ENCODE results near the gene AHDC1.

- TF ChIP-seq CTCF (IDR thresholded peaks at IDR 0.05) (no peak), USF1 (CRISPR knock-in tag; IDR thresholded peaks at IDR 0.05) (no peak), FOXJ3 (CRISPR knock-in tag; IDR thresholded peaks at IDR 0.05; ENCODE audit: borderline replicate concordance) (no peak), SP1 (CRISPR knock-in tag; conservative IDR thresholded peaks at IDR 0.05) (no peak), ZNF219 (CRISPR knock-in tag; IDR thresholded peaks at IDR 0.05; ENCODE audit: borderline replicate concordance) (no peak), MAX (CRISPR knock-in tag; IDR thresholded peaks at IDR 0.05) (no peak), ZBTB21 (CRISPR knock-in tag; IDR thresholded peaks at IDR 0.05; ENCODE audit: borderline replicate concordance) (no peak)
Measured at GRCh38 chr1:27513528-27513927, 90.4 kb downstream of the AHDC1 start.

Measured in WTC11 (cell line).